Astrocyte of the spinal cord (primary cell): ENCODE results near the gene POU2AF1.
A peak's percentile ranks its signal among the peaks of the same experiment; 100 is the strongest.

ENCODE experiments used
- DNase-seq: peaks from one replicate; pipeline ENCODE4 v3.0.0; 2011; ENCODE audit warnings: low read depth, low spot score
- H3K4me3 ChIP-seq: 2 replicates; pipeline ENCODE4 v1.5.1; 2011; ENCODE audit warnings: low read depth, mild to moderate bottlenecking, low read length, moderate library complexity
- in situ Hi-C: cut with HindIII; loops from 2 replicates; pipeline ENCODE4 v1.10.0; 2017; ENCODE audit warnings: low sequenced_read_pairs
- TF ChIP-seq, protein P1 (sequence below): IDR thresholded peaks from 2 replicates; pipeline ENCODE4 v1.5.1; 2012; ENCODE audit warnings: low read depth, mild to moderate bottlenecking, low read length, inconsistent platforms

POU2AF1 gene

DNA sequence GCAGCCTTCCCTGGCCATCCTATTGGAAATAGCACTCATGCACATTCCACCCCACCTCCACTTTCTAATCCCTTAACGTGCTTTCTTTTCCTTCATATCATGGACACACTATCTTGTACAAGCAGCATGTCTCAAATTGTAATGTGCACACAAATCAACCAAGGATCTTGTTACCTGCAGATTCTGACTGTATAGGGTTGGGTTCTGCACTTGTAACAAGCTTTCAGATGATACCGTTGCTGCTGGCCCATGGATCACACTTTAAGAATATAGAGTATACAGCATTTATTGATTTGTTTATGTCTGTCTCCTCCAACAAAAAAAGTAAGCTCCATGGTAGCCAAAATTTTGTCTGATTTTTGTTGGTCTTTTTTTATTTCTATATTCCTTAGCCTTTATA lies 32.4 kb upstream of the POU2AF1 start:
- TF ChIP-seq, protein P1, sequence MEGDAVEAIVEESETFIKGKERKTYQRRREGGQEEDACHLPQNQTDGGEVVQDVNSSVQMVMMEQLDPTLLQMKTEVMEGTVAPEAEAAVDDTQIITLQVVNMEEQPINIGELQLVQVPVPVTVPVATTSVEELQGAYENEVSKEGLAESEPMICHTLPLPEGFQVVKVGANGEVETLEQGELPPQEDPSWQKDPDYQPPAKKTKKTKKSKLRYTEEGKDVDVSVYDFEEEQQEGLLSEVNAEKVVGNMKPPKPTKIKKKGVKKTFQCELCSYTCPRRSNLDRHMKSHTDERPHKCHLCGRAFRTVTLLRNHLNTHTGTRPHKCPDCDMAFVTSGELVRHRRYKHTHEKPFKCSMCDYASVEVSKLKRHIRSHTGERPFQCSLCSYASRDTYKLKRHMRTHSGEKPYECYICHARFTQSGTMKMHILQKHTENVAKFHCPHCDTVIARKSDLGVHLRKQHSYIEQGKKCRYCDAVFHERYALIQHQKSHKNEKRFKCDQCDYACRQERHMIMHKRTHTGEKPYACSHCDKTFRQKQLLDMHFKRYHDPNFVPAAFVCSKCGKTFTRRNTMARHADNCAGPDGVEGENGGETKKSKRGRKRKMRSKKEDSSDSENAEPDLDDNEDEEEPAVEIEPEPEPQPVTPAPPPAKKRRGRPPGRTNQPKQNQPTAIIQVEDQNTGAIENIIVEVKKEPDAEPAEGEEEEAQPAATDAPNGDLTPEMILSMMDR = no peak
- in situ Hi-C loops = no loop called here
- H3K4me3 ChIP-seq = no peak overlapping the region
- DNase-seq = no peak

GRCh38 chr11:111410951-111411350 lies 31.9 kb upstream of the POU2AF1 start:
- no peak overlapping the region for H3K4me3 ChIP-seq
- no peak for DNase-seq
- TF ChIP-seq, protein P1 = no peak
- in situ Hi-C loops = no loop called here

DNA sequence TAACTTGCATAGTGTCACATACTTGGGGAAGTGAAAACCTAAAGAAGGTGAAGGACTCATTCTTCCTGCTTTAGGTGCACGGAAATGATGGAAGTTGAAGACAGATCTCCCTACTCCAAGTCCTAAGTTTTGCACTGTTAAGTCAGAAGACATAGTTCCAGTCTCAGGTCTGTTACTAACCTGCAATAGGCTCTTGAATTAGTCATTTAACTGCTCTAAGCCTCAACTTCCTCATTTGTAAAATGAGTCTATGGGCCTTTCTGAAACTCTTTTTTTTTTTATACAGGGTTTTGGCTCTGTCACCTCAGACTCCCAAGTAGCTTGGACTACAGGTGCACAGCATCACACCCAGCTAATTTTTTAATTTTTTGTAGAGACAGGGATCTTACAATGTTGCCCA lies 30.8 kb upstream of the POU2AF1 start:
- in situ Hi-C loops = no loop called here
- H3K4me3 ChIP-seq = no peak overlapping the region
- no peak for DNase-seq
- TF ChIP-seq, protein P1 = no peak

- TF ChIP-seq, protein P1 = no peak
- peak; percentile 69 for DNase-seq
- in situ Hi-C loops = no loop called here
Observed at GRCh38 chr11:111408789-111409727, 30.0 kb upstream of the POU2AF1 start.

DNA sequence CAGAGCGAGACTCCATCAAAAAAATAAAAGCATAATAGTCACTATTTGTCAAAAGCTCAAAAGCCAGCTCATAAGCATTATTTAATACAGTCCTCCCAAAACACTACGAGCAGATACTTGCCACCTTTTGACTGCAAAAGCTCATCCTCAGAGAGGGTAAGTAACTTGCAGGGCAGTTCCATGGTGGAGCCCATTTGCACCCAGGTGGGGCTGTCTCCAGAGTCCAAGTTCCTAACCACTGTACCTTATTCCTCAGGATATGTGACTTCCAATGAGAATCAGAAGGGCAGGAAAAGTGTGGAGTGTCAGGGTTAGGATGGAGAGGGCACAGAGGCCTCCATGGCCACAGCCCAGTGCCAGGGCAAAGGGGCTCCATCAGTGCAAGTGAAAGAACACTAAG lies 28.6 kb upstream of the POU2AF1 start:
- no peak overlapping the region for H3K4me3 ChIP-seq
- DNase-seq = no peak
- in situ Hi-C loops = no loop called here
- TF ChIP-seq, protein P1 = no peak

More at GRCh38 chr11:111408789-111409727, 30.0 kb upstream of the POU2AF1 start:
- no peak overlapping the region for H3K4me3 ChIP-seq

GRCh38 chr11:111406589-111406988 lies 27.5 kb upstream of the POU2AF1 start:
- DNase-seq = no peak
- no peak overlapping the region for H3K4me3 ChIP-seq
- TF ChIP-seq, protein P1 = no peak
- in situ Hi-C loops = no loop called here
